VCaP (cell line): ENCODE data around the gene RANBP1.

Experiments used
- H3K27ac ChIP-seq: fragments of 450-650 bp; 2 replicates; pipeline ENCODE4 v1.5.1; 2017
- TF ChIP-seq, protein P1 (sequence below): fragments of 450-650 bp; conservative IDR thresholded peaks from 2 replicates; pipeline ENCODE4 v1.5.1; 2017; ENCODE audit warnings: mild to moderate bottlenecking, moderate library complexity

RANBP1 gene

DNA sequence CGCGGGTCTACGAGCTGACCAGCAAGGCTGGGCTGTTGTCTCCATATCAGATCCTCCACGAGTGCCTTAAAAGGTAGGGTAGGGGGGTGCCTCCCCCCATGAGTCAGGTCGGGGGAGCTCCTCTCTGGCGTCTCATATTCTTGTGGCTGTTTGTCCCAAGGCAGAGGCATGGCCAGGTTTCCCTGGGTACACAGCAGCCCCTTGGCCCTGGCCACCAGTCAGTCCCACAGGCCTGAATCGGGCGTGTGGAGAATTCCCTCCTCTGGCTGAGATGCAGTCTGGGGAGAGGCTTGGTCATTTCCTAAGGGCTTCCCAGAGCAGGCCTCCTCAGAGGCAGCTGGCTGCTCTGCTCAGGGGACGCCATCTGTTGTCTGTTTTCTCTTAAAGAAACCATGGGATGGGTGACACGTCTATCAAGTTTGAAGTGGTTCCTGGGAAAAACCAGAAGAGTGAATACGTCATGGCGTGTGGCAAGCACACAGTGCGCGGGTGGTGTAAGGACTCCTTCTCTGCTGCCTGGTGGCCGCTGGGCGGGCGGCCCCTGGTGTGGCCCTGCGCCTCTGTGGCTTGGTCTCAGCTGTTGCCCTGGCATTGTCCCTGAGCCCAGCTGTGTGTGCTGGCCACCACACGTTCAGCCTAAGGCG, 9.6 kb upstream of the RANBP1 start:
- TF ChIP-seq, protein P1, sequence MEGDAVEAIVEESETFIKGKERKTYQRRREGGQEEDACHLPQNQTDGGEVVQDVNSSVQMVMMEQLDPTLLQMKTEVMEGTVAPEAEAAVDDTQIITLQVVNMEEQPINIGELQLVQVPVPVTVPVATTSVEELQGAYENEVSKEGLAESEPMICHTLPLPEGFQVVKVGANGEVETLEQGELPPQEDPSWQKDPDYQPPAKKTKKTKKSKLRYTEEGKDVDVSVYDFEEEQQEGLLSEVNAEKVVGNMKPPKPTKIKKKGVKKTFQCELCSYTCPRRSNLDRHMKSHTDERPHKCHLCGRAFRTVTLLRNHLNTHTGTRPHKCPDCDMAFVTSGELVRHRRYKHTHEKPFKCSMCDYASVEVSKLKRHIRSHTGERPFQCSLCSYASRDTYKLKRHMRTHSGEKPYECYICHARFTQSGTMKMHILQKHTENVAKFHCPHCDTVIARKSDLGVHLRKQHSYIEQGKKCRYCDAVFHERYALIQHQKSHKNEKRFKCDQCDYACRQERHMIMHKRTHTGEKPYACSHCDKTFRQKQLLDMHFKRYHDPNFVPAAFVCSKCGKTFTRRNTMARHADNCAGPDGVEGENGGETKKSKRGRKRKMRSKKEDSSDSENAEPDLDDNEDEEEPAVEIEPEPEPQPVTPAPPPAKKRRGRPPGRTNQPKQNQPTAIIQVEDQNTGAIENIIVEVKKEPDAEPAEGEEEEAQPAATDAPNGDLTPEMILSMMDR: no peak

DNA sequence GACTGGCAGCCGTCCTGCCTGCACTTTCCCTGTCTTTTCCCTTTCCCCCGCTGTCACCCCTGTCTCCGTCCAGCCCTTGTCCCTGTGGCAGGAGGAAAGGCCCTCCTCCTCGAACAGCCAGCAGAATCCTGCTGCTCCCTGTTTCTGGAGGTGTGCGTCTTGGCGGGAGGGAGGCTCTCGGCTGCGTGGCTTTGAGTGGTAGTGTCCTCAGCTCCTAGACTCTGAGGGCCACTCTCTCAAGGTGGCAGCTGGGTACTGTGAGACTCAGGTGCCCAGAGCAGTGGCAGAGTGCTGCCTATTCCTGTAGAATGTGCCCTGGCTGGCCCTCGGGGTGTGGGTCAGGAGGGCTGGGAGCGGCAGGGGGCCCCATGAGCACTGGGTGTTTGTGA, 9.1 kb upstream of the RANBP1 start:
- TF ChIP-seq, protein P1: no peak
- no peak overlapping the region for H3K27ac ChIP-seq

More for the DNA sequence above, 9.6 kb upstream of the RANBP1 start:
- H3K27ac ChIP-seq: no peak overlapping the region

DNA sequence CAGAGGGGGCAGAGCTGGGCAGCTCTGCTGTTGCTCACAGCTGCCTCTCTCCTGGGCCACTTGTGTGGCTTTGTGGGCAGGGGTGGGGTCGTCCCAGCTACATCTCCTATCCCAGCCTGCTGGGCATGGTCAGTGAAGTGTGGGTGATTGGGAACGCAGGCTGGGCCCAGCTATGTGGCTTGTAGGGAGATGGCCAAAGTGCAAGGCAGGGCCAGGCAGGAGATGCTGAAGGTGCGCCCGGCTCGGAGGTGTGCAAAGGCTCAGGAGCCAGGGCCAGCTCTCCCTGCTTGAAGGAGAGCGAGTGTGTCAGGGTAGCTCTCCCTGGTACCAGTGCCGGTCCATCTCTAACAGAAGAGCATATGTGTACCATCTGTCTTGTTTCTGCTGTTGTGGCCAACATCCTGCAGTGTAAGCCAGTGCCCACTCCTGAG, 8.4 kb upstream of the RANBP1 start:
- no peak overlapping the region for H3K27ac ChIP-seq
- TF ChIP-seq, protein P1: no peak

DNA sequence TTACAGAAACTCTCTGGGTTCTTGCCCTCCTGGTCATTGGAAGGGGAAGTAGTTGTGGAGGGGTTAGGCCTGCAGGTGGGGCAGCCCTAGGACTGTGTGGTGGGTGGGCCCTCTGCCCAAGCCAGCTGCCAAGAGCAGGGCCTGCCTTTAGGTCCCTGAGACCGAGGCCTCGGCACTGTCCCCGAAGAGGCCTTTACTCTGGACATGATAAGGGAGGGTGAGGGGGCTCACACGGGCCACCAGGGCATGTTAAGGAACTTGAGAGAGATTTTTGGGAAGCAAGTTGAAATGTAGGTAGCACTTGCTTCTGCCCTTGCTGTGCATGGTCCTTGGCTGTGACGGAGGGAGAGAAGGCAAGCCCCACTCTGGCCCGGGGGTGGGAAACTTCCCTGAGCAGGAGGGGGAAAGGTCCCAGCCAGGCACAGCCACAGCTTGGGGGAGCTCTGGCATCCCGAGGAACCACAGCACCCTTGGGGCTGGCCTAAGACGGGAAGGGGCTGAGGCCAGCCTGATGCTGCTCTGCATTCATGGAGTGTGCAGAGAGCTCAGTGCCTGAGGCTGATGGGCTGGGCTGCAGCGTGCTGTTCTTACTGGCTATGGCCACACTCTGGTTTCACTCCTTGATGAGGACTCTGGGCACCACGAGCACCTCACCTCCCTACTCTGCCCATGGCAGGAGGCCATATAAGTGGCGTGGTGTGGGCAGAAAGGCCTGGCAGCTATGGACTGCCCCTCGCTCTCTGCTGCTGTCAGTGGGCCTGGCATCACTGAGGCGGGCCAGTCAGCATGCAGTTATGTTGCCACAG, 7.8 kb upstream of the RANBP1 start:
- H3K27ac ChIP-seq: no peak overlapping the region; the same call in 1 of the 2 replicates
- TF ChIP-seq, protein P1: no peak

DNA sequence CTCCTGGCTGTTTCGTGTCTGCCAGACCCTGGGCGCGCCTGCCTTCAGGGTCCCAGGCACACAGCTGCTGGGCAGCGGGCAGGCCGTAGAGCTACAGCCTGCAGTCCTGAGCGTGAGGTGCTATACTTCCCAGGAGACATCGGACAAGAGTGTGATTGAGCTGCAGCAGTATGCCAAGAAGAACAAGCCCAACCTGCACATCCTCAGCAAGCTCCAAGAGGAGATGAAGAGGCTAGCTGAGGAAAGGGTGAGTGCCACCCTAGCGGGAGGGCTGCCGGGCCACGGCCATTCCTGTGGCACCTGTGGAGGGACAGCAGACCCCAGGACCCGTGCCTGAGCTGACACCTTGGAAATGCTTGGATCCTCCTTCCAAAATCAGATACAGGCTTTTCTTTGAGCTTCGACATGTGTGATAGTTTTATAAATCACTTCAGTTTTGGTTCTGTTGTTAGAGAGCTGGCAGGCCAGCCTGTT, 7.1 kb upstream of the RANBP1 start:
- peak overlapping the region; percentile 4; the same call in 1 of the 2 replicates for H3K27ac ChIP-seq
- TF ChIP-seq, protein P1: no peak

DNA sequence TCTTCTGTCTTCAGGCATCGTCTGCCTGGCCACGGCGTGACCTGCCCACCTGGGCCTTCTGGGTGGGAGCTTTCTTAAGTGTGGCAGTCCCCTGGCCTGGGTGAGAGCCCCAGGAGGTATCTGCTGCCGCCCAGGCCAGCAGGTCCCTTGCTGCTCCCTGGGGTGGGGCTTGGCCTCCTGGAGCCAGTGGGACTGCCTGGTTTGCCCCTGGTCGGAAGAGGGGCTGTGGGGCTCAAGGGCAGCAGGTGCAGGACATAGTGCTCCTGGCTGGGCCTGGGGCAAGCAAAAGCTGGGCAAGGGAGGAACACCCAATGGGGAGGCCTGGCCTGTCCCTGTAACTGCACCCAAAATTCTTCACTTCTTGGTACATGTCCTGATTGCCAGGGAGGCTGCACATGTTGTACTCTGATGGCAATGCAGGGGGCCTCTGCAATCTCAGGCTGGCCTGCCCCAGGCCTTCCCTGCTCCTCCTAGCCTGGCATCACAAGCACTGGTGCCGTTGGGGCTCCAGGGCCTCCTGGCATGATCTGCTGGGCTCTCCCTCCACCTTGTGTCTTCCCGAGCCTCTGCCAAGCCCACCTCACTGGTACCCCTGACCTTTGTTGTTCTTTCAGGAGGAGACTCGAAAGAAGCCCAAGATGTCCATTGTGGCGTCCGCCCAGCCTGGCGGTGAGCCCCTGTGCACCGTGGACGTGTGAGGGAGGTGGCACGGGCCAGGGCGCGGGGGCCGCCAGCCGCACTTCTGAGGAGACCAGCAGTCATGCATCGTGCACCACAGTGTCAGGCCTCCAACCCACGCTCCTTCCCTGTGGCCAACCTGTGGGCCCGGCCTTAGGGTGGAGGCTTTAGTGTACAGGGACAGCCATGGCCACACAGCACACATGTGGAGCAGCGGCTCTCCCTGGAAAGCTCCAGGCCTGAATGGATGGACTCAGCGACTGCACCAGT, 6.2 kb upstream of the RANBP1 start:
- TF ChIP-seq, protein P1: no peak
- peak overlapping the region; percentile 38; the same call in 1 of the 2 replicates for H3K27ac ChIP-seq
